Occipital lobe (tissue), 2 donors: Measurements from ENCODE around the gene PPM1H. TPM values are rescaled to one million over a fixed set of nuclear protein-coding genes. Genes with fewer than 3 reads are reported as not detected.

Source experiments
- DNase-seq: peaks from one replicate; lab custom pipeline; 2025; lab: John Stamatoyannopoulos, UW
- total RNA-seq: library from RNA; depleted of rRNA; stranded (reverse); fragments of >200 nt; gene quantifications from one replicate; pipeline ENCODE4 v1.2.3, GENCODE V29; 2014

PPM1H gene
- total RNA-seq, 1 donor from 2014 or later, result 10.6 TPM

DNA sequence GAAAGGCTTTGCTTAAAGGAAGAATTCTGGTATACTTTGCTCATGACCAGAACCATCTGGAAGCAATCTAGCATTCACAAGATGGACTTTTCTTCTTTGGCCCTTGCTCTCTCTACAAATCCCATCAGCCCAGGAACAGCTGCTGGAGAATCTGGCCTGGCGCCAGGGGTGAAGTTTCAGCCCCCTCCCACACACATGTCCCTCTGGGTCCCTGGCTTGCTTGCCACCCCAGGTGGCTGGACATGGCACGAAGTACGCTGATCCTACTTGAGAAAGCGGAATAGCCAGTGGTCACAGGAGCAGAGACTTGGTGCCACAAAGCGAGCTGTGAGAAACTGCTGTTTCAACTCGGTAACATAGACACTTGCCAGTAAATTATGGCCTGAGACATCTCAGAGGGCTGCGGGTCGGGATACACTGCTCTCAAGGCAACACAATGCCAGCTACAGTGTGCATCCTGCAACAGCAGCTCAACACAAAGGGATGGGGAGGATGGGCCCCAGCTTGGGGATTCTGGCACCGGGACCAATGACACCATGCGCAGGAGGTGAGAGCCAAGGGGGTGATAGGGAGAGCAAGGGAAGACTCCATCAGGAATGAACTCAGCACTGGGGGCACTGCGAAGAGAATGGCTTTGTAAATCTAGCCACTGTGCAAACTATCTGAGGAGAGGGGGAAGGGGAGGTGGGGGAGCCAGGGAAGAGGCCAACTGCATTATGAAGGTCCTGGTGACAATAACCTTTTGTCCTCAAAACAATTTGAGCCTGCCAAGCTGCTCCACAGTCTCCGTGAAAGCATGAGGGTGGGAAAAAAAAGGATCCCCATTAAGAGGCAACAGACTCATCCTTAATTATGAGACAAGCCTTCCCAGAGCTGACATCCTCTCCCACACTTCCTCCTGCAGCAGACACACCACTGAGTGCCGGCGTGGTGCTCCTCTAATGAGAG, 219.9 kb downstream of the PPM1H start:
- DNase-seq, result no peak

DNA sequence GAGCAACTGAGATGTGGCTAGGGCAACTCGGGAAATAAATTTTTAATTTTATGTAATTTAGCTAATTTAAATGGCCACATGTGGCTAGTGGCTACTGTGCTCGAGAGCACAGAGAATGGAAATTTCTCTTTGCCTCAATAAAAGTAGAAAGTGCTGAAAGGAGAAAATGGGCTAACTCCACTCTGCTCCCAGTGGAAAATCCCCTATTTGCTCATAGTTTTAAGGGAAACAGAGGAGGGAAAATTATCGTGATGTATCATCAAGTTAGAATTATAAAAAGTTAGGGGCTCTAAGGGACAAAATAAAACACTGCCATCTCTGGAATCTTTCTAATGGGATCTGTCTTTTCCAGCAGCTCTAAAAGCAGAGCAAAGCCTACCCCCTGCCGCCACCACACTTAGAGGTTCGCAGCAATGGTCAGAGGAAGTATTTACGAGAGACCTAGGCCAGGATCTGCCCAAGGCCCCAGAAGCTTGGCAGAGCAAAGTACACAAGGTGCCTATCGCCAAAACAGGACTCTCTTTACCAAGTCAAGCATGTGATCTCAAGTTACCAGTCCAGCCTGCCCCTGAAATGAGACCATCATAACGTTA, 220.7 kb downstream of the PPM1H start:
- no peak for DNase-seq

DNA sequence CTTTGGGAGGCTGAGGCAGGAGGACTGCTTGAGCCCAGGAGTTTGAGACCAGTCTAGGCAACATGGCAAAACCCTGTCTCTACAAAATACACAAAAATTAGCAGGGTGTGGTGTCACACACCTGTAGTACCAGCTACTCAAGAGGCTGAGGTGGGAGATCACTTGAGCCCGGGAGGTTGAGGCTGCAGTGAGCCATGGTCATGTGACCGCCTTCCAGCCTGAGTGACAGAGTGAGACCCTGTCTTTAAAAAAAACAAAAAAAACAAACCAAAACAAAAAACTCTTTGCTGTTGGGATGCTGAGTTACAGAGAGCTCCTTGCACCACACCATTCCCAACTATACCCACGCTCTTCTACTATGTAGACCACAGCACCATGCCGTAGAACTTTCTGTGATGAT, 221.2 kb downstream of the PPM1H start:
- no peak for DNase-seq

DNA sequence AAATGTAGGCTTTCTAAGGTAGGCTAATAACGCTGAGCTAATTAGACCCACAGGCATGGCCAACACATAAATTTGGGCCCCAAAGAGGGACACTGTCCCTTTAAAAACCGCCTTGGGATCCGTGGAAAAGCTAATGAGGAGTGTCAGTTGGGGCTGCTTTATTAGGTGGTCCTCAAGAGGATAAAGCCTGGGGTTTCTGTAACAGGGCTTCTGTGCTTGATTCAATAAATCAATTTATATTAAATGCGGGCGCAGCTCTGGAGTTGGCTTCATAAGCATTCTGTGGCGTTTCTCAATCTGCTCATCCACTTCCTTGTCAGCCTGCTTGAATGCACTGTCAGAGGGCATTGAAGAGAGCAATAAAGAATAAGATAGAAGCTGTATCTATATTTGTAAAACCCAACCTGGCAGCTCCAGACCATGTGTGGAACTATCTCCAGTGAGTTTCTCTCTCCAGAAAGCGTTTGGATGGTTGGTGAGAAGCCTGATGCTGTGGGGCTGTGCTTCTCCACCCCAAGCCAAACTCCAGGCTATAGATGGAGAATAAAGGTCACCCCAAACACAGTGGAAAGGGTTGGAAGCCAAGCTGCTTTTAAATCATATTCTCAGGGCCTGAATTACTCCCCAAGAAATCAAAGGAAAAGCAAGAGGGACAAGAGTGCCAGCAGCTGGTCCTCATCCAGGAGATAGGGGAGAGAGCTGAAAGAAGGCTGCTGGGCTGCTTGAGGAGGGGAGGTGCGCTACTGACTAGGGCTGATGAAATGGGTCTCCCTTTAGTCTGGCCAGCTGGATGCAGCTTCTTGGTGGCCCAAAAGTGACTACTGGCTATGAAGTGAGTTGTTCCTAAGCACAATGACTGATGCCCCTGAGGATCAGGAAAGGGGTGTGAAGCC, 222.0 kb downstream of the PPM1H start:
- no peak for DNase-seq

DNA sequence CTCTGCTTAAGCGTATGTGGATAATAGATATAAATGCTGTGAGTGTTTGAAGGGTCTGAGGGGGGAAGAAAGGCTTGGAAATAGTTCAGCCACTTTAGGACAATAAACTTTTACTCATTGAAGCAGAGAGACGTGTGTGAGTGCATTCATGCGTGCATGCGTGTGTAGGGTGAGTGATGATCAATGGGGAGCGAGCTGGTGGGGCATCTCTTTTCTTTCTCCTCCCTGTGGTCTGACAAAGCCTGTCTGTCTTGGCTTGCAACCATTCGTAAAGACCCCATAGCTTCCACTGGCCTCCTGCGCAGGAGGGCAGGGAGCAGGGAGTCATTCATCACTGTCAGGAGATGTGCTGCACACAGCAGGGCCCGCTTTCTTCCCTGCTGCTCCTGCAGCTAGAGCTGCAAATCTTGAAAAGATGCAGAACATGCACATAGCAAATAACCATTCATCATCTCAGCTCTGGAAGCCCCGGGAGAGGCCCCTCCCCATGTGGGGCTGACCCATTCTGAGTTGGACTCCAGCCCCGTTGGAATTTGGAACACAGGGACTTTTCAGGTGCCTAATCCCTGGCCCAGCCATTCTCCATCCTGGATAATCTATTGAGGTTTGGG, 223.2 kb downstream of the PPM1H start:
- no peak for DNase-seq

DNA sequence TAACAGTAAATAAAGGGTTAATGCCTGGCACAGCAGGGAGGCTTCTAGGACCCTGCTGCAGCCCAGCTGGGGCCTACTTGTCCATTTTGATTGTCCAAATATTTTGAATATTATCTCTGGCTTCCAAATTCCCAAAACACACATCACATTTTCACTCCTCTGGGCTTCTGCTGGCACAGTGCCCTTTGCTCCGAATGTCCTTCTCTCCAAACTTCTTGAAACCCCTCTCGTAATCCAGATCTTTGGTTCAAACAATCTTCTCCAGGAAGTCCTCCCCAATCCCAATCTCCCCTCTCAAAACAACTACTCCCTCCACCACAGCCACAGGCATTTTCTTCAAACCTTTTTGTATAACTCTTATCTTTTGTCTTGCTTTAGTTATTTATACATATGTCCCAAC, 225.6 kb downstream of the PPM1H start:
- no peak for DNase-seq

DNA sequence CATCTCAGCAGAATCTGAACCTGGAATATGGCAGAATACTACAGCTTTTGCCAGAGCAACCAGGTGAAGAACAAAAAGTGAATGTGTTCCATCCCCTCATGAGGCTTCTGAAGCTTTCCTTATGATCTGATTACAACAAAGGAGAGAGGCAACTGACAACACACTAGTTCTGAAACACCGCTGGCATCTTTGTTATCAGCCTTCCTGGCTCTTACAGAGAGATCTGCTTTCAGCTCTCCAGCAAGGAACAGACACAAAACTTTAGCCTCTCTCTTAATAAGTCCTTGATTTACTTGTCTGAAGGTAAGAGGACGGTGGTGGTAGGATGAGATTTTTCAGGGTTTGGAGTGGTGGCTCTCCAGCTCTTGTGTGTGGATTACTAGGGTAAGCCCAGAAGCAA, 227.0 kb downstream of the PPM1H start:
- DNase-seq, result no peak

DNA sequence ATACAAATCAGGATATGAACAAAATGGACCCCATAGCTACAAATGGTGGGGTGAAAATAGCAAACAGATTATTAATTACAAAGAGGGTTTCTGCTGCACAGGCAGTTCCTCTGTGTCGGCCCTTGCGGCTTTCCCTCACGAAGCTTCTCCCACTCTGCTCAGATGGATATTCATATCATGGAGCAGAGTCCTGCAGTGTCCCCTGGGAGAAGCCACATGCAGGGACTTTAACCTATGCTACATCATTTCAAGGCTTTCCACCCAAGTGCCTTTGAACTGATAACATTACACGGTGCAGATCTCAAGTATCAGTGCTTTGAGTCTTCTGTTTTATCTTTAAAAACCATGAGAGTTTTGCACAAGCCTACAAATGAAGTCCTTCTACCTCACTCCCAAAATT, 229.1 kb downstream of the PPM1H start:
- no peak for DNase-seq

DNA sequence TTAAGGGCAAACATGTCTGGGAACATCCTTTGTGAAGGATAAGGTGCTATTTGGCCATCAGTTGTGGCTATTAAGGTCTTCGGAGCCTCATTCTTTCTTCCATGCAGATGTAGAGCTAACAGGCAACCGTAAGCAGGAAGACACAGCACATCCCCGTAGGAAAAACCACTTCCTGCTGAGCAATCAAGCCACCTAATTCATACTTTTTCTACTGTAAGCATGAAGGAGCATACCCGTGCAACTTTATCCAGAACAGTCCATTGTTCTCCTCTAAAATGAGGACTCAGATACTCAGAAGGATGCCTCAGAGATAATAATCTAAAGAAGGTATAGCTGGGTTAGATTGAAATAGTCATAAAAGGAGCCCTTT, 232.0 kb downstream of the PPM1H start:
- no peak for DNase-seq

DNA sequence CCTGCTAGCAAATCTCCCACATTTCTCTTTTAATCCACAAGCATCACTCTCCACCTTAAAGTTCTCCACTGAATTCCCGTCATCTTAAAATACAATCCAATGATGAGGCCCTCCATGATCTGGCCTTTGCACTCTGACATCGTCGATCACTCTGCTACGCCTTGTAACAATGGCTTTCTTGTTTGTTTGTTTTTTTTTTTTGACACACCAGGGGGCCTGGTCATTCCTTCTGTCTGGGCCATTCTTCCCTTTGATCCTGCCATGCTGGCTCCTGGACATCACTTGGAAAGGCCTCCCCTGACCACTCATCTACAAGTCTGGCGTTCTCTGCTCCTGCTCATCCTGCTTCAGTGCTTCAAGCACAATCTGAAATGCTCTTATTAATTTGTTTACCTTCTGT, 233.5 kb downstream of the PPM1H start:
- no peak for DNase-seq

DNA sequence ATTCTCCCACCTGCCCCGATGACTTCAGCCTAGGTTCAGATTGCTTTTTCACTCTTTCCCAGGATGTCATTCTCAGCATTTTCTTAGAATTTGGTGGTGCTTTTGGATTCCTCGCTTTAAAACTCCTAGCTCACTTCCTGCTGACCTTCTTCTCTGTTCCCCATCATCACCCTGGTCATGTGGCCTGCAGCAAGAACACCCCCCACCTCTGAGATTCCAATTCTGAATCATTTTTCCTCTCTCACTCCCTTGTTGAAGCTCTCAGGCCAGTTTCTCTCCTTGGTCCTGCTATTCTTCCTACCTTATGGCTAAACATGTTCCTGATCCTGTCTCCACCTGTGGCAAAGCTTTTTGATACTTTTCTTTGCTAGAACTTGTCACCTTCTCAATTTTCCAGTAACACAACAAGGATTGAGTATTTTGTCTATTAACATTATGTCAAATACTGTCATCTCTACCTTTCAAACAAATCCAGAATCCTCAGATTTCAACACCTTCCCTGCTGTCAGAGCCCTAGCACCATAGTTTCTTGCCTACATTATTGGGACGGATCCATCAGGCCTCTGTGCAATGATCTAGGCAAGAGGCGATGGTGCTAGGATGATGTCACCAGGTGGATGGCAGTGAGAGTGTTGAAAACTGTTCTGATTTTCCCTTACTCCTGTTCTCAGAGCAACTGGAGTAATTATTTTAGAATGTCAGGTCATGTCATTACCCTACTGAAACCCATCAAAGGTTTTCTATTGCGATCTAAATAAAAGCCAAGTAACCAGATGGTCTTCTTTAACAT, 234.7 kb downstream of the PPM1H start:
- no peak for DNase-seq

DNA sequence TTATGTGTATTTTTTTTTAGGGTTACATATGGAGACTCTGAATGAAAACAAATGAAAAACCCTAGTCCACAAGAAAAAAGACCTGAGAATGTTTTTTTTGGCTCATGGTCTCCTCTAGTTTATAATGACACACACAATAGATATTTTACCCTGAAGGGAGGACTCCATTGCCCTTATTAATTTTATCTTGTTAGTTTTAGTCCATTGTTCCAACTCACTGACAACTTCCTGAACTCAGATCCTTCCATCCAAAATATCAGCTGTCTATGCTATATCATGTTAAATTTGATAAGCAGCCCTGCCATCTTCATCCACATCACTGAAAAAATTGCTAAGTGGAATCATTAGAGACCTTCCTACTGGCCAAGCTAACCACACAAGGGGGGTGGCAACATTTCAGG, 236.2 kb downstream of the PPM1H start:
- DNase-seq, result no peak

DNA sequence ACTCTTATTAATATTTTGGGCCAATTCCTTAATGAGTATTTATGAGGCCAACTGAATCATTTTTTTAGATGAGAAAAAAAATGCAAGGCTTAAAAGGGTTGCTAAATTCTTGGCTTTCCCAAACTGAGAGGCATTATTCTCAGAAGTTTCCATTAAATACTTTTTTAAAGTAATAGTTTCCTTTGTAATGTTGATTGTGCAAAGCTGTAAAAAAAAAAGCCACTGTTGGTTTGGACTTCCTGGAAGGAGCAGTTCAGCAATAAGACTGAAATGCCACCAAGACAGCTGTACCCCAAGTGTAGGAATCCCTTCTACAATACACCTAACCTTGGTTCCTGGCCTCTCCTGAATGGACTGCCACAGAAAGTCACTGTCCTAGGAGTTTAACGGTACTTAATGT, 237.1 kb downstream of the PPM1H start:
- no peak for DNase-seq

DNA sequence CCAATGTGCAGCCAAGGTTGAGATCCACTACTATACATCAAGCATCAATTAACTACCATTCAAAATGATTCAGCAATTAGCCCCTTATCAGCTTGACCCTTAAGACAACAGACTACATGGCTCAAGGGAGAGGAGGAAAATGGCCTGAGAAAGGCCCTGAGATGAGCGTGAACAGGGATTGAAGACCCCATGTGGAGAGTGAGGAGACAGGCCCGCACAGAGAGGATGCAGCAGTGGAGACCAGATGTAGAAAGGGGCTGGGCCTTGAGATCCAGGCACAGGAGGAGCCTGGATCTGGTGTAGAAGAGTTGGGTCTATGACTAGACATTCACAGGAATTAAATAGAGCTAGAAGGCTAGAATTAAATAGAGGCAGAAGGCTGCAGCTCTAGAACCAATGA, 239.3 kb downstream of the PPM1H start:
- DNase-seq, result no peak

DNA sequence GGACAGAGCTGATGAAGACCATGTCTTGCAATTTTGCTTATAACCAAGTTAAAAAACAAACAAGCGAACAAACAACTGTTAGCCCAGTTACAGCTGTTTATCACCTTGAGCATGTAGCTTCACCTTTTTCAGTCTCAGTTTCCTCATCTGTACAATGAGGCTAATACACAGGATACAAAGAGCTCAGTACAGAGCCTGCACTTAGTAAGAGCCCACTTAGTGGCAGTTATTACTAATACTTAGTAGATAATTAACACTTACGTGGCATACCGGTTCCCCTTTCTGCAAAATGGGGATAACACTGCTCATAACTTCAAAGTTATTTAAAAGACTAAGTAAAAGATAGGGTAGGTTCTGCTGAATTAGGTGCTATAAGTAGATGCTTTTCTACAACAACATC, 240.3 kb downstream of the PPM1H start:
- DNase-seq, result no peak

DNA sequence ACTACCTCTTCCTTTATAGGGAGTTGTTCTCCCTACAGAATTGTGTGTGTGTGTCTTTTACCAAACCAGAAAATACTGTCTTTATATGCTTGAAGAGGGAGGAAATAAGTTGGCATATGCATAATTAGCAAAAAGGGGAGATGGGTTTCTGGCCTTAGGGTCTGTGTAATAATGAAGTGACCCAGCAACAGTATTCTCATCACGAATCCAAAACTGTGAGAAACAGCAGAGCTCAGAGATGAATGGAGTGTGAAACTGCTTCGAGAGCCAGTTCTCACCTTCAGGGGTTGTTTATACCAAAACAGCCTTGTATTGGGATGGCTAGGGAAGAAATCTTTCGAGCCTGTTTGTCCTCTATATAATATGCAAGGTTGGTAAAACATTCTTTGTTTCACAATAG, 240.8 kb downstream of the PPM1H start:
- no peak for DNase-seq

DNA sequence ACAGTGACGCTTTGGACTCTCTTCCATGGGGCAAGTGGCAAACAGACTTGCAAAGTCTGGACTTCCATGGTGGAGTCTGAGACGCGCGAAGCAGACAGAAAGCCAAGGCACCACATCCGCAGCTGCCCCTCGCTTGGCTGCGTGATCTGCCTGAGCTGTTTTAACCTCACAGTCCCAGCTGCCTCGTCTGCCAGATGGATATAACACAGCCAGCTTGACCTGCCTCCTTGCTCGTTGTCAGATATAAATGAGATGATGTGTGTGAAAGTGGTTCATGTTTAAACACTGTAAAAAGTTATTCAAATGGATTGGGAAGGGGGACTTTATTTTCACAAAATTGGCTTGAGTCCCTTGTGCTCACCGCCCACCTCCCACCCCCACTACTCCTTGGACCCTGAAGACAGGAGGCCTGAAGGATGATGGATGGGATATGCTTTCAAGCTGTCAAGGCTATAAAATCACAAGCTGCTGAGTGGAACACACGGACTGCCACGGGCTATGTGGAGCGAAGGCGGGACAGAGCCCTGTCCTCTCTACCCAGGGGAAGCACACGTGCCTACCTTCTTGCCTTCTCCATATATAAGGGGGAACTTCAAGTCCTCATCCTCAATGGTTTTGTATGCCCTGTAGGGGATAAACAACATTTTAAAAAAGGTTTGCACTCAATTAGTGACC, 241.4 kb downstream of the PPM1H start:
- DNase-seq, result no peak

DNA sequence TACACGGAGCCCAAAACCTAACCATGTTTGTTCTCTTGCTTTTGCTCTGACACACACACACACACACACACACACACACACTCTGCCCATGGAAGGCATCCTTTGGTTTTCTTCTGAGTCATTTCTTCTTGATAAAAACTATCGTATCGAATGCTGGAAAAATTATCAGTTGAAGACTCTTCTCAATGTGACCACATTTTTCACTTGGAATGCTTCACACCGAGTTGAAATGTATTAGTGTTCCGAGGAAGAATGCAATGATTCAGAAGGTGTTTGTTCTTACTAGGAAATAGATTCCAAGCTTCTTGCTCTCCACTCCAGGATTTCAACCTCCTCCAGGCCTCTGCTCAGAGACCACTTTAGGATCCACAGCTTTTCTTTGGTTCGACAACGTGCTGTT, 242.1 kb downstream of the PPM1H start:
- no peak for DNase-seq

DNA sequence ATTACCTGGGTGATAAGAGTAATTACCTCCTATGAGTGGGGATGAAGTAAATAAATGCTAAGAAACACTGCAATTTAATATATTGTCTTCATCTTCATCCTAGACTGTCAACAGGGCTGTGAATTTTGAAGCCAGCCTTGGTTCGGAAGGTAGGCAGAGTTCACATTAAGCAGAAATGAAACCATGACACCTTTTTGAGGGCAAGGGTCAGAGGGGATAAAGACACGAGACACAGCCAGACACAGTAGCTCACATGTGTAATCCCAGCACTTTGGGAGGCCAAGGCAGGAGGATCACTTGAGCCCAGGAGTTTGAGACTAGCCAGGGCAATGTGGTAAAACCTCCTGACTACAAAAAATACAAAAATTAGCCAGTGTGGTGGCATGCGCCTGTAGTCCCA, 243.6 kb downstream of the PPM1H start:
- DNase-seq, result no peak
